Ascending aorta (tissue), 2 donors: ENCODE data around the gene RHOT2. TPM values are rescaled to one million over a fixed set of nuclear protein-coding genes. Genes with fewer than 3 reads are reported as not detected.

Experiments used
- DNase-seq, 2 donors: peaks; one replicate each; pipeline ENCODE4 v3.0.0-alpha.2; 2019; ENCODE audit warnings: low spot score in 2 of 2
- H3K27ac ChIP-seq, 2 donors: fragments of 200-600 bp; sonication (generic); one replicate each; pipeline ENCODE4 v1.5.1; 2016 to 2017; ENCODE audit warnings: mild to moderate bottlenecking in 1 of 2
- H3K27me3 ChIP-seq: fragments of 200-600 bp; sonication (generic); one replicate; pipeline ENCODE4 v1.5.1; 2017
- H3K36me3 ChIP-seq, 2 donors: fragments of 200-600 bp; sonication (generic); one replicate each; pipeline ENCODE4 v1.5.1; 2016
- H3K4me1 ChIP-seq, 2 donors: fragments of 200-600 bp; sonication (generic); one replicate each; pipeline ENCODE4 v1.5.1; 2016 to 2017; ENCODE audit warnings: mild to moderate bottlenecking in 1 of 2
- H3K4me3 ChIP-seq, 2 donors: fragments of 200-600 bp; sonication (generic); one replicate each; pipeline ENCODE4 v1.5.1; 2016 to 2017; ENCODE audit warnings: mild to moderate bottlenecking in 1 of 2
- H3K9me3 ChIP-seq, 2 donors: fragments of 200-600 bp; sonication (generic); one replicate each; pipeline ENCODE4 v1.5.1; 2016
- CTCF ChIP-seq, 3 experiments: fragments of 200-600 bp in 2 of 3; fragments of 450-650 bp in 1 of 3; sonication (generic) in 2 of 3; IDR thresholded peaks; one replicate each; pipeline ENCODE4 v1.5.1; 2016 to 2019; ENCODE audit warnings: antibody characterized with exemption in 3 of 3, mild to moderate bottlenecking in 1 of 3, moderate library complexity in 1 of 3
- intact Hi-C: fragments of 100-400 bp; cut with DNase I; formaldehyde crosslinking; loops from one replicate; pipeline ENCODE4 v1.15.1; 2023
- total RNA-seq: library from RNA; depleted of rRNA; stranded (reverse); fragments of >200 nt; gene quantifications from one replicate; pipeline ENCODE4 v1.1.0, GENCODE V29; 2016

The RHOT2 gene
- total RNA-seq, 1 donor from 2014 or later = 41.8 TPM

- Histone ChIP-seq H3K27ac (no peak overlapping the region), H3K27me3 (peaks cover 22% of the 10 kb centered on the region), H3K4me1 (peaks cover 0 to 10% of the 10 kb centered on the region in 2 donors), H3K36me3 (no peaks in the 10 kb centered on the region), H3K9me3 (no peaks in the 10 kb centered on the region), H3K4me3 (no peak overlapping the region)
- DNase-seq = no peak
- intact Hi-C loops = no loop called here
- no peak for TF ChIP-seq CTCF (IDR thresholded peaks at IDR 0.05)
These were observed 41.0 kb downstream of the RHOT2 start for GRCh38 chr16:708959-709358.

- Histone ChIP-seq H3K4me3 (no peak overlapping the region), H3K4me1 (peaks cover 3 to 15% of the 10 kb centered on the region in 2 donors), H3K27ac (no peak overlapping the region), H3K36me3 (no peaks in the 10 kb centered on the region), H3K27me3 (peaks cover 14% of the 10 kb centered on the region), H3K9me3 (no peaks in the 10 kb centered on the region)
- no peak for DNase-seq
- TF ChIP-seq CTCF (IDR thresholded peaks at IDR 0.05) = no peak
- intact Hi-C loops = loop anchor here (2.0 to 10.0 kb wide), 2 partner anchors 345 to 385 kb away; partner anchors contain the start of gene C1QTNF8
These were observed 41.9 kb downstream of the RHOT2 start for GRCh38 chr16:709566-710499.

- H3K27ac ChIP-seq = no peak overlapping the region
- peaks cover 14% of the 10 kb centered on the region for H3K27me3 ChIP-seq
- no peak overlapping the region for H3K4me3 ChIP-seq
- peaks cover 3 to 17% of the 10 kb centered on the region in 2 donors for H3K4me1 ChIP-seq
- intact Hi-C loops = loop anchor here (1.0 to 10.0 kb wide), 3 partner anchors 75 to 384 kb away; partner anchors contain the start of gene C1QTNF8
- no peak for TF ChIP-seq CTCF (IDR thresholded peaks at IDR 0.05)
- H3K36me3 ChIP-seq = no peaks in the 10 kb centered on the region
- H3K9me3 ChIP-seq = no peaks in the 10 kb centered on the region
- no peak for DNase-seq
These were observed 42.7 kb downstream of the RHOT2 start for GRCh38 chr16:710500-711075.

- Histone ChIP-seq H3K4me3 (no peak overlapping the region), H3K36me3 (no peaks in the 10 kb centered on the region), H3K4me1 (peaks cover 7 to 19% of the 10 kb centered on the region in 2 donors), H3K27ac (no peak overlapping the region), H3K9me3 (no peaks in the 10 kb centered on the region), H3K27me3 (peaks cover 12% of the 10 kb centered on the region)
- intact Hi-C loops = loop anchor here (1.0 to 10.0 kb wide), 3 partner anchors 74 to 384 kb away; partner anchors contain the start of gene C1QTNF8
- no peak for DNase-seq
- no peak for TF ChIP-seq CTCF (IDR thresholded peaks at IDR 0.05)
These were observed 43.2 kb downstream of the RHOT2 start for GRCh38 chr16:711084-711483.

GRCh38 chr16:711548-712320, 43.8 kb downstream of the RHOT2 start:
- Histone ChIP-seq H3K36me3 (no peaks in the 10 kb centered on the region), H3K27ac (no peak overlapping the region), H3K4me1 (peaks cover 10 to 23% of the 10 kb centered on the region in 2 donors), H3K9me3 (no peaks in the 10 kb centered on the region), H3K4me3 (no peak overlapping the region), H3K27me3 (peaks cover 6% of the 10 kb centered on the region)
- intact Hi-C loops = loop anchor here (1.0 to 10.0 kb wide), 3 partner anchors 74 to 383 kb away; partner anchors contain the start of gene C1QTNF8
- DNase-seq = peak in 1 of 2 donors; percentile 77
- peak; percentile 87 to 95 (median 93) for TF ChIP-seq CTCF (IDR thresholded peaks at IDR 0.05)
